OCI-LY3 (cell line): ENCODE results near the gene LPCAT1.
A peak's percentile ranks its signal among the peaks of the same experiment; 100 is the strongest.
"Not testable (repeated sequence)": the region's sequence is repeated elsewhere in the genome, so short reads cannot be mapped to it uniquely, and the experiment has no call there.

Experiments
- H2AFZ ChIP-seq: fragments of 200-600, 300-600 bp; shearing (Covaris generic); 2 replicates; pipeline ENCODE4 v1.6.0; 2014; ENCODE audit warnings: antibody characterized with exemption, low read depth, low read length
- H3K27ac ChIP-seq: fragments of 200-600, 300-600 bp; sonication (generic); 2 replicates; pipeline ENCODE4 v1.5.1; 2014; ENCODE audit warnings: mild to moderate bottlenecking, low read length, moderate library complexity, mixed read lengths
- H3K27me3 ChIP-seq: fragments of 200-600, 300-600 bp; sonication (generic); 2 replicates; pipeline ENCODE4 v1.6.1; 2014; ENCODE audit warnings: low read depth, low read length, mixed read lengths
- H3K36me3 ChIP-seq: fragments of 200-600, 300-600 bp; sonication (generic); replicated peaks from 2 replicates; pipeline ENCODE3; 2014; ENCODE audit warnings: low read depth, low read length, mixed read lengths
- H3K4me1 ChIP-seq: fragments of 300-600, 200-600 bp; sonication (generic); 2 replicates; pipeline ENCODE4 v1.6.1; 2014; ENCODE audit warnings: low read length, mixed read lengths
- H3K4me2 ChIP-seq: fragments of 200-600, 300-600 bp; sonication (generic); 2 replicates; pipeline ENCODE4 v1.6.1; 2014; ENCODE audit warnings: low read length, mixed read lengths
- H3K4me3 ChIP-seq: fragments of 300-600, 200-600 bp; sonication (generic); 2 replicates; pipeline ENCODE4 v1.5.1; 2014; ENCODE audit warnings: antibody characterized with exemption, mild to moderate bottlenecking, low read length, moderate library complexity
- H3K79me2 ChIP-seq: fragments of 300-600, 200-600 bp; shearing (Covaris generic); 2 replicates; pipeline ENCODE4 v1.6.1; 2014; ENCODE audit warnings: mild to moderate bottlenecking, low read length, mixed read lengths
- H3K9ac ChIP-seq: fragments of 300-600, 200-600 bp; shearing (Covaris generic); 2 replicates; pipeline ENCODE4 v1.6.0; 2014; ENCODE audit warnings: mild to moderate bottlenecking, low read length, moderate library complexity
- H3K9me3 ChIP-seq: fragments of 200-600, 300-600 bp; shearing (Covaris generic); 2 replicates; pipeline ENCODE4 v1.6.1; 2014; ENCODE audit warnings: low read length, mixed read lengths; ENCODE audit not compliant: insufficient read depth
- H4K20me1 ChIP-seq: fragments of 200-600, 300-600 bp; sonication (generic); 2 replicates; pipeline ENCODE4 v1.6.1; 2016; ENCODE audit warnings: low read length, mixed read lengths; ENCODE audit not compliant: insufficient read depth
- EZH2phosphoT487 ChIP-seq: fragments of 200-600 bp; shearing (Covaris generic); IDR thresholded peaks from 2 replicates; pipeline ENCODE4 v1.6.1; 2018; ENCODE audit warnings: antibody characterized with exemption, mixed run types, low read depth
- TF ChIP-seq, protein P1 (sequence below): fragments of 200-600, 300-600 bp; sonication (generic); IDR thresholded peaks from 2 replicates; pipeline ENCODE4 v1.5.1; 2014; ENCODE audit warnings: antibody characterized with exemption, low read length, low read depth

The LPCAT1 gene

DNA sequence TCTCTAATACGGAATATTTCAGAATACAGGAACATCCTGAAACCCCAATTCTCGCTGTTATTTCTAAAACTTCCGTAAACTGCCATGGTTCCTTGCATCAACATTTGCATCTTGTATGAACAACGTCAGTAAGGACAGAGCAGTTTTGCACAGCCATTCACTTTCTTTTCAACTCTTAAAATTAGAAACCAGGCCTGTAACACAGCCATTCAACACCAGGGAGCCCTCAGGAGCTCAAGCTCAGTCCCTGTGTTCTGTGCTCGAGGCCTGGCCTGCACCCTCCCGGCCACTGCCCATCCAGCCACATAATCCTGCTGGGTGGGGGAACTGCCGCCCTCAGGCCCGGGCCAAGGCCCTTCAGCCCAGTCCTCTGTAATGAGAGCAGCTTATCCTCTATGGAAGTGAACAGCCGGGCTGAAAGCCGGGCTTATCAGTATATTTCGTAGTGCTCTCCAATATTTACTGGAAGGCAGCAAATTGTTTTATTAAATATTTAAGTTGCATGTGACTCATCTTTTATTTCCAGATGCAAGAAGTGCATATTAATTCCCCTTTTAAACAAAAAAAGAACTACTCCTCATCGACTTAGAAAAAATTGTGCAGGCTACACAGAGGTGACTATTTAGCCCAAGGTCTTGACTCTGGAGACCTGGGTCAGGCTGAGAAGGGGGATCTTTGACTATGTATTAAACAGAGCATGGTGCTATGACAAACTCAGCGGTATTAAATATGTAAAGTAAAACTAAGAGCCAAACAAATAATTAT lies 45.3 kb downstream of the LPCAT1 start:
- Histone ChIP-seq H4K20me1 (no peaks in the 10 kb centered on the region), H3K79me2 (peaks cover 46% of the 10 kb centered on the region), H3K27ac (peak overlapping the region; percentile 90), H2AFZ (no peak overlapping the region), H3K27me3 (no peaks in the 10 kb centered on the region), H3K4me2 (no peak overlapping the region), H3K36me3 (peaks cover 63% of the 10 kb centered on the region), H3K4me1 (peaks cover 50% of the 10 kb centered on the region), H3K4me3 (no peak overlapping the region), H3K9ac (no peak overlapping the region), H3K9me3 (no peaks in the 10 kb centered on the region)
- no peak for TF ChIP-seq EZH2phosphoT487
- TF ChIP-seq, protein P1, sequence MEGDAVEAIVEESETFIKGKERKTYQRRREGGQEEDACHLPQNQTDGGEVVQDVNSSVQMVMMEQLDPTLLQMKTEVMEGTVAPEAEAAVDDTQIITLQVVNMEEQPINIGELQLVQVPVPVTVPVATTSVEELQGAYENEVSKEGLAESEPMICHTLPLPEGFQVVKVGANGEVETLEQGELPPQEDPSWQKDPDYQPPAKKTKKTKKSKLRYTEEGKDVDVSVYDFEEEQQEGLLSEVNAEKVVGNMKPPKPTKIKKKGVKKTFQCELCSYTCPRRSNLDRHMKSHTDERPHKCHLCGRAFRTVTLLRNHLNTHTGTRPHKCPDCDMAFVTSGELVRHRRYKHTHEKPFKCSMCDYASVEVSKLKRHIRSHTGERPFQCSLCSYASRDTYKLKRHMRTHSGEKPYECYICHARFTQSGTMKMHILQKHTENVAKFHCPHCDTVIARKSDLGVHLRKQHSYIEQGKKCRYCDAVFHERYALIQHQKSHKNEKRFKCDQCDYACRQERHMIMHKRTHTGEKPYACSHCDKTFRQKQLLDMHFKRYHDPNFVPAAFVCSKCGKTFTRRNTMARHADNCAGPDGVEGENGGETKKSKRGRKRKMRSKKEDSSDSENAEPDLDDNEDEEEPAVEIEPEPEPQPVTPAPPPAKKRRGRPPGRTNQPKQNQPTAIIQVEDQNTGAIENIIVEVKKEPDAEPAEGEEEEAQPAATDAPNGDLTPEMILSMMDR = no peak

DNA sequence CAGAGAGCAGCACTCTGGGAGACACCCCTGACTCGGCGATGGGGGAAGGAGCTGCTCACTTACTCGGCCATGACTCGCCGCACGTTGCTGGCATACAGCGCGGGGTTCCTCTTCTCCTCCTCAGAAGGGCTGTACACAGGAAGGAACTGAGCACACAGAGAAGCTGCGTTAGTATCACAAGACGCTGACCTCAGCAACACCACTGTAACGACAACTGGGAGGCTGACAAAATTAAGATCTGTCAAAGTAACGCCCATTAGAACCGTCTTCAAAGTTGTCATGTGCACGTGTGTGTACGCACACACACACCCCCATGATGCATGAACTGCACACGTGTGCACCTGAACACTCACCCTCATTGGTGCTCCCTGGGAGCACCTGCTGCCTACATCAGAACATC lies 46.4 kb downstream of the LPCAT1 start:
- no peak overlapping the region for H3K27ac ChIP-seq
- H3K4me2 ChIP-seq = no peak overlapping the region
- no peaks in the 10 kb centered on the region for H3K27me3 ChIP-seq
- TF ChIP-seq, protein P1 = no peak
- TF ChIP-seq EZH2phosphoT487 = no peak
- H3K36me3 ChIP-seq = peaks cover 67% of the 10 kb centered on the region
- H3K4me3 ChIP-seq = no peak overlapping the region
- H3K9me3 ChIP-seq = no peaks in the 10 kb centered on the region
- H3K79me2 ChIP-seq = peaks cover 37% of the 10 kb centered on the region; the same call in 1 of the 2 replicates
- no peak overlapping the region for H2AFZ ChIP-seq
- no peak overlapping the region for H3K9ac ChIP-seq
- H3K4me1 ChIP-seq = peaks cover 40% of the 10 kb centered on the region
- no peaks in the 10 kb centered on the region for H4K20me1 ChIP-seq

DNA sequence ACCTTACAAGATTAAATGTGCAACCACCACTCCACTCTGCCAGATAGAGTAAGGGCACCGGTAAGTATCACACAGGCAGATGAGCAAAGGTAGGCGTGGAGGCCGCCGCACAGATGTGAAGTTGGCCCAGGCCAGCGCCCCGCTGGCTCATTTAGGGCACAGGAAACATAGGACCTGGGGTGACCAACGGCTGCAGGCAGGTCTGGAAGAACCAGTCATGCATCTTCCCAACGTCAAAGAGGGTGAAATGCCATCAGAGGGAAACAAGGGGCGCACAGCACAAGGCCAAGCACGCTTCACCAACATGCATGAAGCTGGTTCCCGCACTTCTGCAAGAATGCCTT lies 46.8 kb downstream of the LPCAT1 start:
- Histone ChIP-seq H3K27ac (no peak overlapping the region), H3K9ac (no peak overlapping the region), H3K27me3 (no peaks in the 10 kb centered on the region), H3K36me3 (peaks cover 71% of the 10 kb centered on the region), H3K4me3 (no peak overlapping the region), H2AFZ (no peak overlapping the region), H3K4me2 (no peak overlapping the region), H3K4me1 (peaks cover 37% of the 10 kb centered on the region), H3K79me2 (peaks cover 35% of the 10 kb centered on the region; the same call in 1 of the 2 replicates), H4K20me1 (no peaks in the 10 kb centered on the region), H3K9me3 (no peaks in the 10 kb centered on the region)
- TF ChIP-seq, protein P1 = no peak
- TF ChIP-seq EZH2phosphoT487 = no peak

DNA sequence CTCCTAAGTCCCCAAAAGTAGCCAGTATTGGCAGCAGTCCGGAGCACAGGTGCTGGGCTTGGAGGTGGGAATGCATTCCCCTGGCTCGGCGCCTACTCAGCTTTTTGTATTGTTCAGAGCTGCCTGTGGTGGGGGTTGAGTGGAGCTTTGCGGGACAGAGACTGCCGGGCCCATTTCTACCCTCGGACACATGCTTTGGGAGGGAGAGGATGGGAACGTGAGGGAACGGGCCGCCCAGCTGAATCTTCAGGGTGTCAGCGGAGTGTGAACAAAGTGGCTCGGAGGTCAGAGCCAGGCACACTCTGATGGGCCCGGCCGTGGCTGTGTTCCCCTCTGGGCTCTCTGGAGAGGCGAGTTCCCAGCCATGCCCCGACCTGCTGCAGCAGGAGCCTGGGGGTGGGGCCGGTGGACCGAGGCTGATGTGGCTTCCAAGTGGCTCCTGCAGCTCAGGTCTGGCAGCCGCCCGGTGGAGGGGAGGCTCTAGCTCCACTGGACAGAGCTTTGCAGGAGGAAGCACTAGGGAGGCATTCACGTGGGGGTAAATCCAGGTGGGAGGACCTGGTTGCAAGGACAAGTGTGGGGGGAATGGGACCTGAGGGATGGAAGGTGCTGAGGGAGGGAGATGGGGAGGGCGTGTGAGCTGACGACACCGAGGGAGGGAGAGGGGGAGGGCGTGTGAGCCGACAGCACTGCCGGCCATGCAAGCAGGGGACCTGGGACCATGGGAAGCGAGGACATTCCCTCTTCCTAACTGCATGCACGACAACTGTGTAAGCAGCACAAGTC lies 47.4 kb downstream of the LPCAT1 start:
- no peak for TF ChIP-seq EZH2phosphoT487
- no peak overlapping the region for H3K4me2 ChIP-seq
- no peak overlapping the region for H3K9ac ChIP-seq
- H4K20me1 ChIP-seq = no peaks in the 10 kb centered on the region
- no peaks in the 10 kb centered on the region for H3K9me3 ChIP-seq
- H3K4me3 ChIP-seq = no peak overlapping the region
- no peak overlapping the region for H2AFZ ChIP-seq
- H3K27ac ChIP-seq = no peak overlapping the region
- peaks cover 74% of the 10 kb centered on the region for H3K36me3 ChIP-seq
- no peaks in the 10 kb centered on the region for H3K27me3 ChIP-seq
- H3K79me2 ChIP-seq = peaks cover 30% of the 10 kb centered on the region; the same call in 1 of the 2 replicates
- peaks cover 32% of the 10 kb centered on the region for H3K4me1 ChIP-seq

DNA sequence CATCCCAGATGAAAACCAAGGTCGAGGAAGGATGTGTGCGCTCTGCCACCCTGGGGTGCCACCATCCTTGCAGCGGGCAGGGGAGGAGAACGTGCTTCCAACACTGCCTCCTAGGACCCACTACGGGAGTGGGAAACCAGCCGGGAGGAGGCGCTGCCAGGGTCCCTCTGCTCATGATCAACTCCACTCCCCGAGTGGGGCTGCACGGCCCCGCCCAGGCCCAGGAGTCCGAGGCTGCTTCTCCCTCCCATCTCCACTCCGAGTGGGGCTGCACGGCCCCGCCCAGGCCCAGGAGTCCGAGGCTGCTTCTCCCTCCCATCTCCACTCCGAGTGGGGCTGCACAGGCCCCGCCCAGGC lies 48.2 kb downstream of the LPCAT1 start:
- not testable (repeated sequence) for H4K20me1 ChIP-seq, H3K4me3 ChIP-seq, H3K9ac ChIP-seq, H3K4me2 ChIP-seq, H2AFZ ChIP-seq, H3K9me3 ChIP-seq, H3K27me3 ChIP-seq, H3K27ac ChIP-seq
- Histone ChIP-seq H3K79me2 (peaks cover 21% of the 10 kb centered on the region; the same call in 1 of the 2 replicates), H3K4me1 (peaks cover 26% of the 10 kb centered on the region), H3K36me3 (peaks cover 82% of the 10 kb centered on the region)
